Progenitor cell of endocrine pancreas (in vitro differentiated cells): ENCODE results near the gene HDAC7. TPM values are rescaled to one million over a fixed set of nuclear protein-coding genes. Genes with fewer than 3 reads are reported as not detected.

Experiments
- DNase-seq: peaks from one replicate; pipeline ENCODE4 v3.0.0; 2021; ENCODE audit warnings: low spot score; ENCODE audit not compliant: unreplicated experiment
- H3K27ac Mint-ChIP-seq: 2 replicates; pipeline ENCODE4 v1.8.0; 2021; ENCODE audit warnings: mild to moderate bottlenecking, moderate library complexity, mixed read lengths
- H3K27me3 Mint-ChIP-seq: 2 replicates; pipeline ENCODE4 v1.8.0; 2021; ENCODE audit warnings: mixed read lengths
- H3K36me3 Mint-ChIP-seq: 2 replicates; pipeline ENCODE4 v1.8.0; 2022; ENCODE audit warnings: mixed read lengths; ENCODE audit not compliant: insufficient read depth
- H3K4me1 Mint-ChIP-seq: 2 replicates; pipeline ENCODE4 v1.8.0; 2021; ENCODE audit warnings: low read depth, mixed read lengths
- H3K4me3 Mint-ChIP-seq: 2 replicates; pipeline ENCODE4 v1.8.0; 2021; ENCODE audit warnings: low read depth, mild to moderate bottlenecking, moderate library complexity, mixed read lengths
- H3K9me3 Mint-ChIP-seq: 2 replicates; pipeline ENCODE4 v1.8.0; 2021; ENCODE audit warnings: low read depth, mixed read lengths
- total RNA-seq: library from RNA; stranded (reverse); gene quantifications from 2 replicates; pipeline ENCODE4 v1.2.1, GENCODE V29; 2021
- TF ChIP-seq, protein P1 (sequence below): fragments of 200-600 bp; sonication (generic); IDR thresholded peaks from one replicate; pipeline ENCODE4 v1.5.0; 2021; ENCODE audit warnings: antibody characterized with exemption, mild to moderate bottlenecking; ENCODE audit not compliant: unreplicated experiment

The HDAC7 gene
- total RNA-seq, 1 donor from 2014 or later = 80.0 TPM

DNA sequence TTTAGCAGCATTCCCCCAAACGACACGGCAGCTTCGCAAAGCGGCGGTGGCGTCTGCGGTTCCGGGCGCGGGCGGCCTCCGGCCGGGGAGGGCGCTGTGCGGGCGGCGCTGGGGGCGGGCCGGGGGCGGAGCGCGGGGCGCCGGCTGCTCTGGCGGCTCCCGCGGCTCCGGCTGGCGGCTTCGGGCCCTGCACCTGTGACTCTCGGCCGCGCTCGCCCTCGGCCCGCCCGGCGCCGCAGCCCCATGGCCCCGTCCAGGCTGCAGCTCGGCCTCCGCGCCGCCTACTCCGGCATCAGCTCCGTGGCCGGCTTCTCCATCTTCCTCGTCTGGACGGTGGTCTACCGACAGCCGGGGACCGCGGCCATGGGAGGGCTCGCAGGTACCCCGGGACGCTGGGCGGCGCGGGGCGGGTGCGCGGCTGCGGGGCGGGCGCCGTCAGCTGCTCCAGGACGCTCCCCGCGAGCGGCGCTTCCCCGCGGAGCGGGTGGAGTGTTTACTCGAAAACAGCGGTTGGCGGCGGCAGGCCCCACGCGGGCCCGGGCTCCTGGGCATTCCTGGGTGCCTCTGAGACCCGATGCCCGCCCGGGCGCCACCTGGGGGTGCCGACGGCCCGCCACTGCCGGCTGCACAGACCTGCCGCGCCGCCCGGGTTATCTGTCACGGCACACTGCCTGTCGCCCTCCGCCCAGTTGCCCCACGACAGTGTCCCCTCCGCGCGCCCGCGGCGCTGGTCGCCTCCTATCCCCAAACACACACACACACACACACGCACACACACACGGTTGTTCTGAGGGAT lies 46.4 kb downstream of the HDAC7 start, which contains the start of gene SLC48A1:
Gene SLC48A1 (plus strand): TSS at position 177 of the 796 bp plus-strand sequence. CDS start 67 bp downstream, at position 244.
- peaks cover 4% of the 10 kb centered on the region for H3K27me3 Mint-ChIP-seq
- H3K4me3 Mint-ChIP-seq = peak within 1 kb of the TSS; percentile 88
- peak within 1 kb of the TSS; percentile 86 for H3K27ac Mint-ChIP-seq
- DNase-seq = peak; percentile 71
- no peaks in the 10 kb centered on the region for H3K36me3 Mint-ChIP-seq
- no peaks in the 10 kb centered on the region for H3K9me3 Mint-ChIP-seq
- H3K4me1 Mint-ChIP-seq = peaks cover 7% of the 10 kb centered on the region
- TF ChIP-seq, protein P1, sequence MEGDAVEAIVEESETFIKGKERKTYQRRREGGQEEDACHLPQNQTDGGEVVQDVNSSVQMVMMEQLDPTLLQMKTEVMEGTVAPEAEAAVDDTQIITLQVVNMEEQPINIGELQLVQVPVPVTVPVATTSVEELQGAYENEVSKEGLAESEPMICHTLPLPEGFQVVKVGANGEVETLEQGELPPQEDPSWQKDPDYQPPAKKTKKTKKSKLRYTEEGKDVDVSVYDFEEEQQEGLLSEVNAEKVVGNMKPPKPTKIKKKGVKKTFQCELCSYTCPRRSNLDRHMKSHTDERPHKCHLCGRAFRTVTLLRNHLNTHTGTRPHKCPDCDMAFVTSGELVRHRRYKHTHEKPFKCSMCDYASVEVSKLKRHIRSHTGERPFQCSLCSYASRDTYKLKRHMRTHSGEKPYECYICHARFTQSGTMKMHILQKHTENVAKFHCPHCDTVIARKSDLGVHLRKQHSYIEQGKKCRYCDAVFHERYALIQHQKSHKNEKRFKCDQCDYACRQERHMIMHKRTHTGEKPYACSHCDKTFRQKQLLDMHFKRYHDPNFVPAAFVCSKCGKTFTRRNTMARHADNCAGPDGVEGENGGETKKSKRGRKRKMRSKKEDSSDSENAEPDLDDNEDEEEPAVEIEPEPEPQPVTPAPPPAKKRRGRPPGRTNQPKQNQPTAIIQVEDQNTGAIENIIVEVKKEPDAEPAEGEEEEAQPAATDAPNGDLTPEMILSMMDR = peak; percentile 41

DNA sequence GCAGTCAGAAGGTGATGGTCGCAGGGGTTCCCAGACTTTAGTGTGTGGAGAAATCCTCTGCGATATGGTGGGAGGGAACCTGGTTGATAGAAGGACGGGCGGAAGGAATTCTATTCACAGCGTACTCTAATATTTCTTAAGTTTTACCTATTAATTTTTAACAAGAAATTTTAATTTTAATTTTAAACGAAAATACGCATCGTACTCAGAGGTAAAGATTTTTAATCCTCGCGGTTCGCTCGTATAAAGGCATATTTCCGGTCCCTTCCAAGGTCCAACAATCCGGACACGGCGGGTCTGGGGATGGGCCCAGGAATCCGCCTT lies 47.0 kb downstream of the HDAC7 start:
- H3K27me3 Mint-ChIP-seq = peaks cover 4% of the 10 kb centered on the region
- peak overlapping the region; percentile 83 for H3K4me3 Mint-ChIP-seq
- TF ChIP-seq, protein P1 = no peak
- peaks cover 7% of the 10 kb centered on the region for H3K4me1 Mint-ChIP-seq
- H3K9me3 Mint-ChIP-seq = no peaks in the 10 kb centered on the region
- H3K27ac Mint-ChIP-seq = peak overlapping the region; percentile 86
- H3K36me3 Mint-ChIP-seq = no peaks in the 10 kb centered on the region
- no peak for DNase-seq

DNA sequence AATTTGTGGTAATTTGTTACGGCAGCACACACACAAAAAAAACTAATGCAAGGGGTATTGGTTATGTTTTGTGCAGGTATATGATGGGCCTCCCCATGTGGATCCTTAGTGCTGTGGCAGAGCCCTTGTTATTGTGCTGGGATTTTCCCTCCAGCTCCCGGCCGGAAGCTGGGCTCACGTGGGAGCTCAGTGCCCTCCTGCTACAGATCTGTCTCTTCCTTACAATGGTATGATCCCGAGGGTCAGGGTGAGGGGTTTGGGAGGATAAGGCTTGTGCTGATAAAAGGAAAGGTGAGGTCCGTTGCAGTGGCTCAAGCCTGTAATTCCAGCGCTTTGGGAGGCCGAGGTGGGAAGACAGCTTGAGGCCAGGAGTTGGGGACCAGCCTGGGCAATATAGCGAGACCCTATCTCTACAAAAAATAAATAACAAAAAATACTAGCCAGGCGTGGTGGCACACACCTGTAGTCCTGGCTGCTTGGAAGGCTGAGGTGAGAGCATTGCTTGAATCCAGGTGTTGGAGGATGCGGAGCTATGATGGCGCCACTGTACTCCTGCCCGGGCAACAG lies 47.5 kb downstream of the HDAC7 start:
- DNase-seq = no peak
- no peaks in the 10 kb centered on the region for H3K36me3 Mint-ChIP-seq
- H3K4me3 Mint-ChIP-seq = peak overlapping the region; percentile 83
- H3K4me1 Mint-ChIP-seq = peaks cover 7% of the 10 kb centered on the region
- peaks cover 8% of the 10 kb centered on the region for H3K27me3 Mint-ChIP-seq
- H3K27ac Mint-ChIP-seq = peak overlapping the region; percentile 86
- no peaks in the 10 kb centered on the region for H3K9me3 Mint-ChIP-seq
- TF ChIP-seq, protein P1 = no peak

DNA sequence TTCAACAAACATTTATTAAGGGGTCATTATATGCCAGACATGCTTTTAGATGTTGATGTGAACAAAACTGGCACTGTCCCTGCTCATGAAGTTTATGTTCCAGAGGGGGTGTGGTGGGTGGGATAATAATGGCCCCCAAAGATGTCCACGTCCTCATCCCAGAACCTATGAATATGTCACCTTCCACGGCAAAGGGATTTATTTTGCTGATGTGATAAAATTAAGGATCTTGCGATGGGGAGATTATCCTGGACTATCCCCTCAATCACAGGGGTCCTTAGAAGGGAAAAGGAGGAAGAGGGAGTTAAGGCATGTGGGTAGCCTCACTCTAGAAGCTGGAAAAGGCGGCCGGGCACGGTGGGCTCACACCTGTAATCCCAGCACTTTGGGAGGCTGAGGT lies 48.4 kb downstream of the HDAC7 start:
- Mint-ChIP-seq H3K27ac (no peak overlapping the region), H3K9me3 (no peaks in the 10 kb centered on the region), H3K4me3 (no peak overlapping the region), H3K4me1 (peaks cover 7% of the 10 kb centered on the region), H3K27me3 (peaks cover 8% of the 10 kb centered on the region), H3K36me3 (no peaks in the 10 kb centered on the region)
- DNase-seq = no peak
- TF ChIP-seq, protein P1 = no peak

DNA sequence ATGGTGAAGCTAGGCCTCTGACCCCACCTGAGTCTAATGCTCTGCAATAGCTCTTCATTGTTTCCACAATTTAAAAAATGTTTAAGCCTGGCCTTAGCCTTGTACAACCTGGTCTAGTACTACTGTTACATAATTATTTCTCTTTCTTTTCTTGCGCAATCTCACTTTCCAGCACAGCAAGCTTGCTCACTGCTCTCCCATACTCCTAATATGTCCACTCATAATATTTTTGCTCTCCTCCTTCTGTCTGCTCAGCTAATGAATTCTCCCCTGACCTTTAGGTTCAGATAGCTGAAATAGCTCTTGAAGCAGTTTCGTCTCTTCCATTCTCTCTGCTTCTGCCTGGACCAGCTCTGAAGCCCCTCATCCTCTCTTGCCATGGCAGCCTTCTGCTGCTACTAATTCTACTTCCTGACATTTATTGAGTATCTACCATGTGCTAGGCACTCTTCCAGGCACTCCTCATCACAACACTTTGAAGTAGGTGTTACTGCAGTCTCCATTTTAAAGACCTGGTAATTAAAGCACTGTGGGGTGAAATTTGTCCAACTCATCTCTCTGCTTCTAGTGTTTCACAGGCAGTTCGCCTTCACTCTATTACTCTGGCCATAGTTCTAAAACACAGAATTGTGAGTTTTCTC lies 49.5 kb downstream of the HDAC7 start:
- Mint-ChIP-seq H3K4me3 (no peak overlapping the region), H3K9me3 (no peaks in the 10 kb centered on the region), H3K27me3 (peaks cover 12% of the 10 kb centered on the region), H3K36me3 (no peaks in the 10 kb centered on the region), H3K27ac (no peak overlapping the region), H3K4me1 (peaks cover 7% of the 10 kb centered on the region)
- TF ChIP-seq, protein P1 = no peak
- DNase-seq = no peak
